ENCODE results near the gene FAF1.

FAF1 gene

GRCh38 chr1:50523548-50523947 is 436.5 kb downstream of the FAF1 start:
- FAIRE-seq, result no peak
- DNase-seq (ENCODE audit: insufficient read length, low spot score), result no peak

GRCh38 chr1:50522691-50523342 is 437.2 kb downstream of the FAF1 start:
- DNase-seq (ENCODE audit: insufficient read length, low spot score), result no peak
- no peak for FAIRE-seq

- no peak for FAIRE-seq
- no peak for DNase-seq (ENCODE audit: insufficient read length, low spot score)
Observed at GRCh38 chr1:50521703-50522102, 438.4 kb downstream of the FAF1 start.

GRCh38 chr1:50517488-50517887 is 442.6 kb downstream of the FAF1 start:
- DNase-seq (ENCODE audit: insufficient read length, low spot score) (no peak), FAIRE-seq (no peak)

GRCh38 chr1:50516056-50516455 is 444.0 kb downstream of the FAF1 start:
- DNase-seq (ENCODE audit: insufficient read length, low spot score), result no peak
- FAIRE-seq, result no peak

GRCh38 chr1:50508040-50508586 is 452.0 kb downstream of the FAF1 start:
- DNase-seq (ENCODE audit: insufficient read length, low spot score), result no peak
- no peak for FAIRE-seq

- FAIRE-seq (no peak), DNase-seq (ENCODE audit: insufficient read length, low spot score) (no peak)
Observed at GRCh38 chr1:50505427-50505826, 454.6 kb downstream of the FAF1 start.

GRCh38 chr1:50503515-50503914 is 456.6 kb downstream of the FAF1 start:
- FAIRE-seq, result no peak
- DNase-seq (ENCODE audit: insufficient read length, low spot score), result no peak

GRCh38 chr1:50502147-50502546 is 457.9 kb downstream of the FAF1 start:
- FAIRE-seq (no peak), DNase-seq (ENCODE audit: insufficient read length, low spot score) (no peak)

- FAIRE-seq, result no peak
- DNase-seq (ENCODE audit: insufficient read length, low spot score), result no peak
Observed at GRCh38 chr1:50497007-50497406, 463.1 kb downstream of the FAF1 start.

- no peak for DNase-seq (ENCODE audit: insufficient read length, low spot score)
- no peak for FAIRE-seq
Observed at GRCh38 chr1:50493710-50494109, 466.4 kb downstream of the FAF1 start.

- no peak for FAIRE-seq
- DNase-seq (ENCODE audit: insufficient read length, low spot score), result no peak
Observed at GRCh38 chr1:50492142-50492541, 467.9 kb downstream of the FAF1 start.

- no peak for FAIRE-seq
Observed at GRCh38 chr1:50491142-50491541, 468.9 kb downstream of the FAF1 start.

GRCh38 chr1:50490640-50491039 is 469.4 kb downstream of the FAF1 start:
- DNase-seq (ENCODE audit: insufficient read length, low spot score) (no peak), FAIRE-seq (no peak)

More at GRCh38 chr1:50491142-50491541, 468.9 kb downstream of the FAF1 start:
- DNase-seq (ENCODE audit: insufficient read length, low spot score), result no peak

- DNase-seq (ENCODE audit: insufficient read length, low spot score), result no peak
- FAIRE-seq, result no peak
Observed at GRCh38 chr1:50488876-50489275, 471.2 kb downstream of the FAF1 start.

- FAIRE-seq (no peak), DNase-seq (ENCODE audit: insufficient read length, low spot score) (no peak)
Observed at GRCh38 chr1:50488356-50488755, 471.7 kb downstream of the FAF1 start.

GRCh38 chr1:50487725-50488124 is 472.3 kb downstream of the FAF1 start:
- no peak for DNase-seq (ENCODE audit: insufficient read length, low spot score)
- no peak for FAIRE-seq

GRCh38 chr1:50481142-50481736 is 478.8 kb downstream of the FAF1 start:
- FAIRE-seq (no peak), DNase-seq (ENCODE audit: insufficient read length, low spot score) (no peak)

GRCh38 chr1:50476800-50477199 is 483.3 kb downstream of the FAF1 start:
- FAIRE-seq, result no peak
- DNase-seq (ENCODE audit: insufficient read length, low spot score), result no peak

GRCh38 chr1:50474859-50475809 is 484.9 kb downstream of the FAF1 start:
- no peak for FAIRE-seq
- DNase-seq (ENCODE audit: insufficient read length, low spot score), result no peak

- DNase-seq (ENCODE audit: insufficient read length, low spot score), result no peak
- peak; percentile 20 for FAIRE-seq
Observed at GRCh38 chr1:50473513-50473912, 486.6 kb downstream of the FAF1 start.

All from HTR-8/SVneo (cell line).